Stimulated activated CD4-positive, alpha-beta T cell treated with anti-CD3 and anti-CD28 coated beads, Interleukin-4, amount 100 ng/mL, for 48 hours (primary cell): ENCODE data around the gene DEAF1.

Experiments
- DNase-seq, 2 donors: peaks; one replicate each; pipeline ENCODE4 v3.0.0-alpha.2; 2020; ENCODE audit warnings: low read depth in 2 of 2

Gene DEAF1

GRCh38 chr11:611001-611996 is 83.7 kb downstream of the DEAF1 start:
- DNase-seq: no peak

GRCh38 chr11:610146-610801 is 84.7 kb downstream of the DEAF1 start:
- DNase-seq: no peak

DNA sequence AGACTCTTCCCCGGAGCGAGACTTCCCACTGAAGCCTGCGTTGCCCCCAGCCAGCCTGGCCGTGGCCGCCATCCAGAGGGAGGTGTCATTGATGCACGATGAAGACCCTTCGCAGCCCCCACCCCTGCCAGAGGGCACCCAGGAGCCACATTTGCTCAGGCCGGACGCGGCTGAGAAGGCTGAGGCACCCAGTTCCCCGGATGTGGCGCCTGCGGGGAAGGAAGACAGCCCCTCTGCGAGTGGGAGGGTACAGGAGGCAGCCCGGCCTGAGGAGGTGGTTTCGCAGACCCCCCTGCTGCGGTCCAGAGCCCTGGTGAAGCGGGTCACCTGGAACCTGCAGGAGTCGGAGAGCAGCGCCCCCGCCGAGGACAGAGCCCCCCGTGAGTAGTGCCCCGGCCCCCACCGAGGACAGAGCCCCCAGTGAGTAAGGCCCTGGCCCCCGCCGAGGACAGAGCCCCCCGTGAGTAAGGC is 85.6 kb downstream of the DEAF1 start:
- DNase-seq: no peak

- DNase-seq: no peak
Measured at GRCh38 chr11:608791-609251, 86.2 kb downstream of the DEAF1 start.

DNA sequence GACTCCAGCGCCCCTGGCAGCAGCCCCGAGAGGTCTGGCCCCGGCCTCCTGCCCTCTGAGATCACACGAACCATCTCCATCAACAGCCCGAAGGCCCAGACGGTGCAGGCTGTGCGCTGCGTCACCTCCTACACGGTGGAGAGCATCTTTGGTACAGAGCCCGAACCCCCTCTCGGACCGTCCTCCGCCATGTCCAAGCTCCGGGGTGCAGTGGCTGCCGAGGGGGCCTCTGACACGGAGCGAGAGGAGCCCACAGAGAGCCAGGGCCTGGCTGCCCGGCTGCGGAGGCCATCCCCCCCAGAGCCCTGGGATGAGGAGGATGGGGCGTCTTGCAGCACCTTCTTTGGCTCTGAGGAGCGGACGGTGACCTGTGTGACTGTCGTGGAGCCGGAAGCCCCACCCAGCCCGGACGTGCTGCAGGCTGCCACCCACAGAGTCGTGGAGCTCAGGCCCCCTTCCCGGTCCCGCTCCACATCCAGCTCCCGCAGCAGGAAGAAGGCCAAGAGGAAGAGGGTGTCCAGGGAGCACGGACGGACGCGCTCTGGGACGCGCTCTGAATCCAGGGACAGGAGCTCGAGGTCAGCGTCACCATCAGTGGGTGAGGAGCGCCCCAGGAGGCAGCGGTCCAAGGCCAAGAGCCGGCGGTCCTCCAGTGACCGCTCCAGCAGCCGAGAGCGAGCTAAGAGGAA is 86.9 kb downstream of the DEAF1 start:
- no peak for DNase-seq

GRCh38 chr11:607020-607780 is 87.8 kb downstream of the DEAF1 start:
- no peak for DNase-seq

GRCh38 chr11:606245-606644 is 88.8 kb downstream of the DEAF1 start:
- no peak for DNase-seq

- no peak for DNase-seq
Measured at GRCh38 chr11:605286-606129, 89.5 kb downstream of the DEAF1 start.

- no peak for DNase-seq
Measured at GRCh38 chr11:603154-603553, 91.9 kb downstream of the DEAF1 start.

DNA sequence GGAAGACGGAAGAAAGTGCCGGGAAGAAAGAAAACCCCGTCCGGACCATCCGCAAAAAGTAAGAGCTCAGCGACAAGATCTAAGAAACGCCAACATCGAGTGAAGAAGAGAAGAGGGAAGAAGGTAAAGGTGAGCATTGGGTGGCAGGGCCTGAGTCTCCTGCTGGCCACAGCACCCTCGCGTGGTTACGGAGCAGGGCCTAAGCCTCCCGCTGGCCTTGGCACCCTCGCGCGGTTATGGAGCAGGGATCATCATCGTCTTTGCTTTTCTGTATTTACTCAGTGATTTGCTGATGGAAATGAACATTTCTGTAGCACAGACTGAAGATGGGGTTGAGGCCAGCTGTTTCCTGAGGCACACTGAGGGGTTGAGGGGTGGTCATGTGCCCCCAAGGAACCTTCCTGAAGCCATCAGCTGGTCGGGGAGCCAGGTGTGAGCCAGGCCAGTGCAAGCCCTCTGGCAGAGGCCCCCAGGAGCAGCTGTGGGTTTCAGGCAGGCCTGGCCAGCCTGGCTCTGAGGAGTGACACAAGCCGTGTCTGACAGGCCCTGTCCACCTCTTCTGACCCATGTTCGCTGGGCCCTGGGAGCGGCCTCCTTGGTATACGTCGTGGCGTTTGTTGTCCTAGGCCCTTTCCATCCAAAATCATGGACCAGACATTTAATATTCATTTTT is 93.3 kb downstream of the DEAF1 start:
- no peak for DNase-seq

- no peak for DNase-seq
Measured at GRCh38 chr11:598005-598680, 96.9 kb downstream of the DEAF1 start.

GRCh38 chr11:597166-597725 is 97.8 kb downstream of the DEAF1 start:
- no peak for DNase-seq

- no peak for DNase-seq
Measured at GRCh38 chr11:596374-596773, 98.6 kb downstream of the DEAF1 start.

GRCh38 chr11:595400-595799 is 99.6 kb downstream of the DEAF1 start:
- DNase-seq: no peak
